Endothelial cell (in vitro differentiated cells): Measurements from ENCODE around the gene SLC22A23. TPM values are rescaled to one million over a fixed set of nuclear protein-coding genes. Genes with fewer than 3 reads are reported as not detected.

Experiments used
- DNase-seq: peaks from one replicate; pipeline ENCODE4 v3.0.0; 2021; ENCODE audit warnings: low spot score
- H3K27ac Mint-ChIP-seq: one replicate; pipeline ENCODE4 v1.8.0; 2021; ENCODE audit warnings: mixed read lengths, inconsistent platforms; ENCODE audit not compliant: unreplicated experiment
- H3K27me3 Mint-ChIP-seq: one replicate; pipeline ENCODE4 v1.8.0; 2021; ENCODE audit warnings: mild to moderate bottlenecking, moderate library complexity, mixed read lengths, inconsistent platforms; ENCODE audit not compliant: unreplicated experiment
- H3K36me3 Mint-ChIP-seq: one replicate; pipeline ENCODE4 v1.8.0; 2021; ENCODE audit warnings: mild to moderate bottlenecking, low read depth, mixed read lengths, inconsistent platforms; ENCODE audit not compliant: unreplicated experiment
- H3K4me1 Mint-ChIP-seq: one replicate; pipeline ENCODE4 v1.8.0; 2021; ENCODE audit warnings: mild to moderate bottlenecking, mixed read lengths, inconsistent platforms; ENCODE audit not compliant: unreplicated experiment
- H3K4me3 Mint-ChIP-seq: one replicate; pipeline ENCODE4 v1.8.0; 2021; ENCODE audit warnings: mild to moderate bottlenecking, mixed read lengths, inconsistent platforms; ENCODE audit not compliant: unreplicated experiment
- H3K9me3 Mint-ChIP-seq: one replicate; pipeline ENCODE4 v1.8.0; 2021; ENCODE audit warnings: mixed read lengths, inconsistent platforms; ENCODE audit not compliant: unreplicated experiment
- CTCF ChIP-seq: fragments of 200-600 bp; sonication (generic); IDR thresholded peaks from one replicate; pipeline ENCODE4 v1.5.0; 2021; ENCODE audit warnings: antibody characterized with exemption; ENCODE audit not compliant: unreplicated experiment
- total RNA-seq: library from RNA; stranded (reverse); fragmentation: NEBNext Ultra II Directional; extraction: Animal tissue kit (Norgen Biotek cat#: 25700); gene quantifications from one replicate; pipeline ENCODE4 v1.2.1, GENCODE V29; 2021; ENCODE audit not compliant: unreplicated experiment

Gene SLC22A23
- total RNA-seq, 1 donor from 2014 or later, result 72.7 TPM

GRCh38 chr6:3376064-3376463, 80.8 kb downstream of the SLC22A23 start:
- H3K4me1 Mint-ChIP-seq, result peaks cover 31% of the 10 kb centered on the region
- H3K27ac Mint-ChIP-seq, result no peak overlapping the region
- peaks cover 4% of the 10 kb centered on the region for H3K27me3 Mint-ChIP-seq
- no peak for TF ChIP-seq CTCF
- no peak for DNase-seq
- no peaks in the 10 kb centered on the region for H3K9me3 Mint-ChIP-seq
- H3K4me3 Mint-ChIP-seq, result no peak overlapping the region
- no peaks in the 10 kb centered on the region for H3K36me3 Mint-ChIP-seq

- no peak overlapping the region for H3K27ac Mint-ChIP-seq
- no peaks in the 10 kb centered on the region for H3K27me3 Mint-ChIP-seq
- TF ChIP-seq CTCF, result no peak
- no peaks in the 10 kb centered on the region for H3K9me3 Mint-ChIP-seq
- H3K4me3 Mint-ChIP-seq, result no peak overlapping the region
- no peak for DNase-seq
- no peaks in the 10 kb centered on the region for H3K36me3 Mint-ChIP-seq
- peaks cover 27% of the 10 kb centered on the region for H3K4me1 Mint-ChIP-seq
Measured at GRCh38 chr6:3373597-3374203, 83.2 kb downstream of the SLC22A23 start.

GRCh38 chr6:3372912-3373554, 83.8 kb downstream of the SLC22A23 start:
- TF ChIP-seq CTCF, result no peak
- Mint-ChIP-seq H3K9me3 (no peaks in the 10 kb centered on the region), H3K27me3 (no peaks in the 10 kb centered on the region), H3K36me3 (no peaks in the 10 kb centered on the region), H3K4me1 (peaks cover 28% of the 10 kb centered on the region), H3K27ac (peak overlapping the region; percentile 24), H3K4me3 (no peak overlapping the region)
- DNase-seq, result no peak

GRCh38 chr6:3372184-3372846, 84.5 kb downstream of the SLC22A23 start:
- H3K4me3 Mint-ChIP-seq, result no peak overlapping the region
- no peaks in the 10 kb centered on the region for H3K27me3 Mint-ChIP-seq
- no peak for DNase-seq
- H3K4me1 Mint-ChIP-seq, result peaks cover 28% of the 10 kb centered on the region
- no peaks in the 10 kb centered on the region for H3K9me3 Mint-ChIP-seq
- no peak for TF ChIP-seq CTCF
- no peaks in the 10 kb centered on the region for H3K36me3 Mint-ChIP-seq
- H3K27ac Mint-ChIP-seq, result no peak overlapping the region
